IPS-NIHi7 (cell line): ENCODE results near the gene ADAMTS15.

Source experiments
- DNase-seq: peaks from one replicate; pipeline ENCODE4 v3.0.0; 2012; ENCODE audit warnings: mixed read lengths; ENCODE audit errors: extremely low spot score

Gene ADAMTS15

GRCh38 chr11:130478881-130479280, 30.4 kb downstream of the ADAMTS15 start:
- peak; percentile 22 for DNase-seq

- peak; percentile 8 for DNase-seq
Measured at GRCh38 chr11:130480186-130480585, 31.7 kb downstream of the ADAMTS15 start.

GRCh38 chr11:130480711-130481140, 32.3 kb downstream of the ADAMTS15 start:
- no peak for DNase-seq

GRCh38 chr11:130483124-130483523, 34.7 kb downstream of the ADAMTS15 start:
- peak; percentile 9 for DNase-seq

GRCh38 chr11:130485983-130486382, 37.5 kb downstream of the ADAMTS15 start:
- peak; percentile 6 for DNase-seq

- DNase-seq: peak; percentile 20
Measured at GRCh38 chr11:130486391-130486836, 38.0 kb downstream of the ADAMTS15 start.

GRCh38 chr11:130486987-130487923, 38.8 kb downstream of the ADAMTS15 start:
- no peak for DNase-seq

GRCh38 chr11:130487924-130488815, 39.7 kb downstream of the ADAMTS15 start:
- no peak for DNase-seq

GRCh38 chr11:130488848-130489584, 40.6 kb downstream of the ADAMTS15 start:
- no peak for DNase-seq

- DNase-seq: no peak
Measured at GRCh38 chr11:130489716-130490115, 41.3 kb downstream of the ADAMTS15 start.

- no peak for DNase-seq
Measured at GRCh38 chr11:130490682-130491449, 42.4 kb downstream of the ADAMTS15 start.

GRCh38 chr11:130498181-130498580, 49.7 kb downstream of the ADAMTS15 start:
- DNase-seq: no peak

- no peak for DNase-seq
Measured at GRCh38 chr11:130499828-130500227, 51.4 kb downstream of the ADAMTS15 start.

- no peak for DNase-seq
Measured at GRCh38 chr11:130504317-130504716, 55.9 kb downstream of the ADAMTS15 start.

- DNase-seq: no peak
Measured at GRCh38 chr11:130508913-130509312, 60.5 kb downstream of the ADAMTS15 start.

- DNase-seq: no peak
Measured at GRCh38 chr11:130509942-130510341, 61.5 kb downstream of the ADAMTS15 start.

GRCh38 chr11:130510407-130511006, 62.1 kb downstream of the ADAMTS15 start:
- no peak for DNase-seq

- no peak for DNase-seq
Measured at GRCh38 chr11:130511765-130512164, 63.3 kb downstream of the ADAMTS15 start.

GRCh38 chr11:130512662-130513061, 64.2 kb downstream of the ADAMTS15 start:
- no peak for DNase-seq

GRCh38 chr11:130513132-130513531, 64.7 kb downstream of the ADAMTS15 start:
- DNase-seq: no peak
